ENCODE data around the gene HOXA9. TPM values are rescaled to one million over a fixed set of nuclear protein-coding genes. Genes with fewer than 3 reads are reported as not detected.

The HOXA9 gene
- polyA plus RNA-seq, 6 donors from 2014 or later = not detected

DNA sequence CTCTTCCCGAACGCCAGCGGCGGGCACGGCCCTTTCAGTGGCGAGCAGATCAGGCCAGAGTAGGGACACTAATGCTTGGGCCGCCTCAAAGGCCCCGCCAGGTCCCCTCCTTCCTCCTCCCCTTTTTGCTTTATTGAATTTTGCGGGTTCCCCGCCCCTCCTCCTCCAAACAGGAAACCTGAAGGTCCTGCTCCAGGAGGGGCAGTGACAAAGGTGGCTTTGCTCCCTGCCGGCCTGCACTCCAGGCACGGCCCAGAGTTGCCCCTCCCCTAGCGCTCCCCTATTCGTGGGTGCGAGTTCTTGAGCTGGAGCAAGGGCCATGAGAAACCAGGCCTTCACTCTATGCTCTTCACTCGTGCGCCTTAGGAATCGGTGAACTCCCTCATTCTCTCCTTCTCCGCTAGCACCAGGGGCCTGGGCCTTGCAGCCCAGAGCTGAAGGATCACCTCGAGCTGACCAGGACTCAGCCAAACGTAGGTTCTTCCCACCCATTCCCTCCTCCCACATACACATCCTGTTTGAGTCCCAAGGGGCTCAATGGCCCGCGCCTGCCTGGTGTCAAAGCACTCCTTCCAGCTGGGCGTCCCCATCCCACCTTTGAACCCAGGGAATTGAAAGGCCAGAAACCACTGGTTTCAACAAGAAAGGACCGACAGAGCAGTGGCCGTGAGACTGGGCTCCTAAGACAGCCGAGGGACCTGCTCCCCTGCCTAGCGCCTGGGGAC, 17.1 kb downstream of the HOXA9 start:
- Mint-ChIP-seq H3K9me3 (peaks cover 0 to 11% (median 2%) of the 10 kb centered on the region in 7 donors), H3K4me3 (peak overlapping the region; percentile 70 to 85 (median 76)), H3K27me3 (peaks cover 60 to 73% (median 67%) of the 10 kb centered on the region in 3 donors), H3K27ac (peak overlapping the region in 2 of 6 donors; percentile 54 to 80), H3K4me1 (peaks cover 29 to 40% (median 36%) of the 10 kb centered on the region in 3 donors), H3K36me3 (peaks cover 0 to 13% of the 10 kb centered on the region in 2 donors)
- no peak for DNase-seq
- no peak for ATAC-seq (ENCODE audit: low read depth in 2 of 2)

- peaks cover 0 to 11% (median 2%) of the 10 kb centered on the region in 7 donors for H3K9me3 Mint-ChIP-seq
- H3K36me3 Mint-ChIP-seq = peaks cover 0 to 13% of the 10 kb centered on the region in 2 donors
- ATAC-seq (ENCODE audit: low read depth in 2 of 2) (no peak), DNase-seq (no peak)
- peaks cover 65 to 78% (median 69%) of the 10 kb centered on the region in 3 donors for H3K27me3 Mint-ChIP-seq
- H3K4me3 Mint-ChIP-seq = peak within 1 kb of the TSS; percentile 72 to 85 (median 79)
- H3K4me1 Mint-ChIP-seq = peaks cover 35 to 42% (median 40%) of the 10 kb centered on the region in 3 donors
- peak within 1 kb of the TSS in 3 of 6 donors; percentile 54 to 80 (median 69) for H3K27ac Mint-ChIP-seq
Observed at GRCh38 chr7:27147199-27148030, 17.9 kb downstream of the HOXA9 start, which contains the start of gene HOXA6. Gene HOXA6 (minus strand): TSS chr7:27147774. CDS start chr7:27147749, 25 bp downstream.

- H3K27me3 Mint-ChIP-seq = peaks cover 67 to 78% (median 67%) of the 10 kb centered on the region in 3 donors
- peaks cover 30 to 40% (median 34%) of the 10 kb centered on the region in 3 donors for H3K4me1 Mint-ChIP-seq
- H3K27ac Mint-ChIP-seq = peak overlapping the region in 2 of 6 donors; percentile 2 to 69
- H3K4me3 Mint-ChIP-seq = peak overlapping the region in 6 of 8 donors; percentile 61 to 85 (median 73)
- H3K36me3 Mint-ChIP-seq = peaks cover 0 to 13% of the 10 kb centered on the region in 2 donors
- no peak for ATAC-seq (ENCODE audit: low read depth in 2 of 2)
- no peak for DNase-seq
- H3K9me3 Mint-ChIP-seq = peaks cover 0 to 11% (median 2%) of the 10 kb centered on the region in 7 donors
Observed at GRCh38 chr7:27146491-27147198, 18.7 kb downstream of the HOXA9 start.

DNA sequence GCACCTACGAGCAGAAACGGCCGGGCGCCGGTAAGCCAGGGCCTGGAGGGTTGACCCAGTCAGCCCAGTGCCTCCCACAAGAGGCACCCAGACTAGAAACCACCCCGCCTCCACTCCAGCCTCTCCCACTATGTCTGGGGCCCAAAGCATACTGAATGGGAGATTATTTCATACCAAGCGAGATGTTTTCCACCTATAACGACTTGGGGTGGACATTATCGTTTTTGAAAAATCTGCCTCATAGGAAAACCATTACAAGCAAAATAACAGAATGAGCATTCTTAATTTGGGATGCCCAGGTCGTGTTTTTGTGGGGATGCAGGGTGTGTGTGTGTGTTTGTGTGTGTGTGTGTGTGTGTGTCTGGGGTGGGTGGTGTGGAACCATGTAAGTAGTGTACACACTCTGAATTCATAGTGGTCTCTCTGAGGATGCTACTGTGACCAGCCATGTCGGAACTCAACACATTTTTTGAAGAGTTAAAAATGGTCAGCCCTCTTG, 19.4 kb downstream of the HOXA9 start:
- peak overlapping the region in 1 of 6 donors; percentile 16 for H3K27ac Mint-ChIP-seq
- peak overlapping the region in 2 of 8 donors; percentile 45 to 74 for H3K4me3 Mint-ChIP-seq

DNA sequence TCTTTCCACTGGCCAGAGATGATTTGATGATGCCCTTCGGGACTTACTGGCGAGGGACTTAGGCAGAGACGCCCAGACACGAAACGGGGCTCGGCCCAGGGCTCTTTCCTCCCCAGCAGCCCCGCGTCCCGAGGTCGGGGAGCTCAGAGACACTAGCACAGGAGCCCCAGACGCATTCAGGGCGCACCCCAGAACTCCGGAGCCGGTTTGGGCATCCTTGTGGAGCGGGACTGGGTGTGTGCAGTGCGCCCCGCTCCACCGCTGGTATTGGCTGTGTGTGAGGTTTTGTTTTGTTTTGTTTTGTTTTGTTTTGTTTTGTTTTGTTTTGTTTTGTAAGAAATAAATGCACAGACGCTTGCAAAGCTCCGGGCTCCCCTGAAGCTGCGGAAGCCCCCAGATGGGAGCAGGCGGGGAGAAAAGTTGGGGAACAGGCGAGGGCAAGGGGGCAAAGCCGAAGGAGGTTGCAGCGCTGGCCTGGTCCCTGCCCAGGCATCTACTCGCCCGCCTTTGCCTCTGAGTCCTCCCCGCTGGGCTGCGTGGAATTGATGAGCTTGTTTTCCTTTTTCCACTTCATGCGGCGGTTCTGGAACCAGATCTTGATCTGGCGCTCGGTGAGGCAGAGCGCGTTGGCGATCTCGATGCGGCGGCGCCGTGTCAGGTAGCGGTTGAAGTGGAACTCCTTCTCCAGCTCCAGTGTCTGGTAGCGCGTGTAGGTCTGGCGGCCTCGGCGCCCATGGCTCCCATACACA, 20.0 kb downstream of the HOXA9 start:
- H3K27me3 Mint-ChIP-seq = peaks cover 62 to 74% (median 62%) of the 10 kb centered on the region in 3 donors
- ATAC-seq (ENCODE audit: low read depth in 2 of 2) (no peak), DNase-seq (no peak)
- peaks cover 17 to 27% (median 21%) of the 10 kb centered on the region in 3 donors for H3K4me1 Mint-ChIP-seq
- peaks cover 0 to 8% (median 2%) of the 10 kb centered on the region in 7 donors for H3K9me3 Mint-ChIP-seq
- H3K27ac Mint-ChIP-seq = peak overlapping the region in 2 of 6 donors; percentile 44 to 72
- H3K36me3 Mint-ChIP-seq = peaks cover 0 to 13% of the 10 kb centered on the region in 2 donors
- peak overlapping the region in 5 of 8 donors; percentile 26 to 73 (median 48) for H3K4me3 Mint-ChIP-seq

More for the DNA sequence above, 19.4 kb downstream of the HOXA9 start:
- Mint-ChIP-seq H3K4me1 (peaks cover 23 to 33% (median 28%) of the 10 kb centered on the region in 3 donors), H3K9me3 (peaks cover 0 to 8% (median 2%) of the 10 kb centered on the region in 7 donors), H3K36me3 (peaks cover 0 to 13% of the 10 kb centered on the region in 2 donors), H3K27me3 (peaks cover 67 to 75% (median 67%) of the 10 kb centered on the region in 3 donors)
- no peak for DNase-seq
- no peak for ATAC-seq (ENCODE audit: low read depth in 2 of 2)

DNA sequence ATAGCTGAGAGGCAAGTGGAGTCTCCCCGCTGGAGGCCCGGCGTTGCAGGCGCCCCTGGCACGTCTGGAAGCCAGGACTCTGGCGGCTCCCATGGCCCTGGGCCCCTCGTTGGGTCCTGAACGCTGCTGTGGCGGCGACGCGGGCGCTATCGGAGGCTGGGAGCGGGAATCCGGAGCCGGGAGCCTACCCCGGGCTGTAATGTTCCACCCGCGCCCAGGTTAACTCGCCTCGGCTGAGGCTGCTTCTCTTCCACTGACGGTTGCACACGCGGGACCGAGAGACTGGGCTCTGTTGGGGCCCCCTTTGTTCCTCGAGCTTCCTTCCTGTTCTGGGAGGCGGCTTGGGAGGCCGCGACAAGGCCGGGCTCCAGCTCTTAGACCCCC, 20.6 kb downstream of the HOXA9 start:
- Mint-ChIP-seq H3K36me3 (peaks cover 0 to 13% of the 10 kb centered on the region in 2 donors), H3K4me1 (peaks cover 15 to 24% (median 16%) of the 10 kb centered on the region in 3 donors), H3K9me3 (peaks cover 0 to 8% (median 2%) of the 10 kb centered on the region in 7 donors), H3K4me3 (peak overlapping the region in 3 of 8 donors; percentile 28 to 50 (median 48)), H3K27me3 (peaks cover 60 to 75% (median 62%) of the 10 kb centered on the region in 3 donors), H3K27ac (peak overlapping the region in 2 of 6 donors; percentile 72 to 89)
- DNase-seq (no peak), ATAC-seq (ENCODE audit: low read depth in 2 of 2) (no peak)

DNA sequence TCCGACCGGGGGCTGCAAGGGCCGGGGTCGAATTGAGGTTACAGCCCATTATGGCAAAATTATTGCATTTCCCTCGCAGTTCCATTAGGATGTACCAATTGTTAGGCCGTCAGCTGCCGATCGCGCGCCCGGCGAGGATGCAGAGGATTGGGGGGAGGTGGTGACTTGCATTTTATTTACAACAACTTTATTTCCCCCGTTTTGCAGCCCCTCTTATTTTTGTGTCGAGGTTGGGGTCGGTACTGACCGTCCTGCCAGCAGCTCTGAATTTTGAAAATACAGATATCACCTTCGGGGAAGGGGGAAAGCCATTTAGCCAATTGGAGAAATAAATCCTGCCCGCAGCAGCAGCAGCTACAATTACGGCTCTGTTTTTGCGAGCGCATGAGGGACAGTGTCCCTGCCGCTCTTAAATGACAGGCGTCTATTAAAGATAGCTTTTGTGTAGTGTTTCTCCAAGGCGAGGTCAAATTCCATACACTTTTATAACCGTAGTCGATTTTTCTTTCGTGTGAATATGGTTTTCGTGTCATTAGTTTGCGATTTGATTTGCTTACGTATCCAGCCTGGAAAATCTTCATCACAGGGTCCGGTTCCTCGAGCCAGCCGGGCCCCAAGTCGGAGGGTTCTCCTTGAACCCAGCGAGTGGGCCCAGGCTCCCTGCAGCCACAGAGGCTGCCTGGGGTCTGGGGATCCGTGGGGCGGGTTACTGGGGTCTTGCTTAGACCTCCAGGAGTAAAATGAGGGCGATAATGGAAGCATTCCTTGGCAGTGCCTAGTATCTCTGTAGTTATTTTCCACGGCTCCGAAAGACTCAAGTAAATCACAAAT, 21.2 kb downstream of the HOXA9 start:
- Mint-ChIP-seq H3K4me3 (peak overlapping the region in 1 of 8 donors; percentile 74), H3K27ac (peak overlapping the region in 1 of 6 donors; percentile 89), H3K4me1 (peaks cover 15 to 24% (median 16%) of the 10 kb centered on the region in 3 donors), H3K27me3 (peaks cover 58 to 78% (median 60%) of the 10 kb centered on the region in 3 donors), H3K9me3 (peaks cover 0 to 8% (median 2%) of the 10 kb centered on the region in 7 donors), H3K36me3 (peaks cover 0 to 13% of the 10 kb centered on the region in 2 donors)
- no peak for ATAC-seq (ENCODE audit: low read depth in 2 of 2)
- no peak for DNase-seq

- ATAC-seq (ENCODE audit: low read depth in 2 of 2) (peak in 1 of 2 donors; percentile 66), DNase-seq (no peak)
- Mint-ChIP-seq H3K36me3 (peaks cover 0 to 13% of the 10 kb centered on the region in 2 donors), H3K9me3 (peaks cover 0 to 7% (median 2%) of the 10 kb centered on the region in 7 donors), H3K4me3 (peak within 1 kb of the TSS; percentile 33 to 78 (median 58)), H3K27me3 (peaks cover 53 to 80% (median 63%) of the 10 kb centered on the region in 3 donors), H3K4me1 (peaks cover 12 to 19% (median 15%) of the 10 kb centered on the region in 3 donors), H3K27ac (peak within 1 kb of the TSS in 4 of 6 donors; percentile 28 to 91 (median 75))
Observed at GRCh38 chr7:27143023-27143949, 22.1 kb downstream of the HOXA9 start, which contains the start of gene HOXA5. Gene HOXA5 (minus strand): TSS chr7:27143681. CDS start chr7:27143607, 74 bp downstream.

- peak overlapping the region in 4 of 6 donors; percentile 28 to 91 (median 64) for H3K27ac Mint-ChIP-seq
- ATAC-seq (ENCODE audit: low read depth in 2 of 2) = no peak
- peaks cover 54 to 81% (median 65%) of the 10 kb centered on the region in 3 donors for H3K27me3 Mint-ChIP-seq
- H3K4me3 Mint-ChIP-seq = peak overlapping the region; percentile 33 to 78 (median 58)
- peaks cover 0 to 7% (median 2%) of the 10 kb centered on the region in 7 donors for H3K9me3 Mint-ChIP-seq
- peaks cover 0 to 13% of the 10 kb centered on the region in 2 donors for H3K36me3 Mint-ChIP-seq
- H3K4me1 Mint-ChIP-seq = peaks cover 8 to 14% (median 12%) of the 10 kb centered on the region in 3 donors
- DNase-seq = no peak
Observed at GRCh38 chr7:27142580-27143022, 22.7 kb downstream of the HOXA9 start.

GRCh38 chr7:27141923-27142579, 23.3 kb downstream of the HOXA9 start:
- H3K27ac Mint-ChIP-seq = no peak overlapping the region
- H3K27me3 Mint-ChIP-seq = peaks cover 54 to 81% (median 66%) of the 10 kb centered on the region in 3 donors
- no peak for DNase-seq
- H3K4me1 Mint-ChIP-seq = peaks cover 2 to 9% (median 9%) of the 10 kb centered on the region in 3 donors
- peaks cover 0 to 7% (median 2%) of the 10 kb centered on the region in 7 donors for H3K9me3 Mint-ChIP-seq
- H3K36me3 Mint-ChIP-seq = peaks cover 0 to 9% of the 10 kb centered on the region in 2 donors
- peak overlapping the region in 2 of 8 donors; percentile 33 to 74 for H3K4me3 Mint-ChIP-seq
- no peak for ATAC-seq (ENCODE audit: low read depth in 2 of 2)

Measured in naive B cell (primary cell).